H1 (cell line): ENCODE measurements around the gene CHST8.

Experiments
- EZH2 ChIP-seq: fragments of 200-600 bp; sonication (generic); IDR thresholded peaks from 2 replicates; pipeline ENCODE4 v1.7.1; 2012; ENCODE audit warnings: low read depth, mild to moderate bottlenecking, moderate library complexity, low read length, inconsistent platforms; ENCODE audit not compliant: severe bottlenecking
- FOSL1 ChIP-seq: IDR thresholded peaks from 2 replicates; pipeline ENCODE4 v1.6.1; 2011; ENCODE audit warnings: mild to moderate bottlenecking, low read depth, low read length, moderate library complexity; ENCODE audit not compliant: insufficient read depth
- POLR2AphosphoS5 ChIP-seq: IDR thresholded peaks from 2 replicates; pipeline ENCODE4 v1.6.1; 2011; ENCODE audit warnings: low read depth, low read length

DNA sequence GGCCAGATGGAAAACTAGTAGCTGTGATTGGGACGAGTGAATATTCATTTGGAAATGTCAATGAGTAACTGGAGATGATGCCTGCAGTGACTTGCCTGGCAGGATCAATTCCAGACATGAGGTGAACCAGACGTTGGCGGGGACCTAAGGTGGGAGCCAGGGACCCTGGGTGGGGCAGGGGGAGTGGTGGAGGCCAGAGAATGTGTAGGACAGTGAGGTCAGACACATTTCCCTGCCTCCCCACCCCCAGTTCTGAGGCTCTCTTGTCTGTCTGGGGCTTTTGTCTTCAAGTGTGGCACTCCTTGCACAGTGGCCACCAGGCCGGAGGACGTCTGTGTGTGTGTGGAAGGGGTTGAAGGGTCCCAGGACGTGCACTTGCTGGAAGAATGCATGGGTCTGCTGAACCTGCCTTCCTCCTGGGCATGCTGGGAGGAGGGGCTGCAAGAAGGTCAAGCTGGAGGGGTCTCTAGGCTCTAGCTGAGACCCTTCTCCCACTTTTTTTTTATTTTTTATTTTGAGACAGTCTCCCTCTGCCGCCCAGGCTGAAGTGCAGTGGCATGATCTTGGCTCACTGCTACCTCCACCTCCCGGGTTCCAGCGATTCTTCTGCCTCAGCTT lies 51.6 kb downstream of the CHST8 start:
- TF ChIP-seq POLR2AphosphoS5 (no peak), FOSL1 (no peak), EZH2 (no peak)
